ENCODE measurements around the gene ZC3H12A. TPM values are rescaled to one million over a fixed set of nuclear protein-coding genes. Genes with fewer than 3 reads are reported as not detected.

The ZC3H12A gene
- total RNA-seq, 4 donors from 2014 or later = 7.3 to 14.4 (median 10.6) TPM

GRCh38 chr1:37509181-37509580 is 34.8 kb downstream of the ZC3H12A start:
- ATAC-seq = no peak
- TF ChIP-seq POLR2AphosphoS5 (IDR thresholded peaks at IDR 0.05) (no peak), CTCF (IDR thresholded peaks at IDR 0.05) (no peak), POLR2A (IDR thresholded peaks at IDR 0.05) (no peak), EP300 (IDR thresholded peaks at IDR 0.05) (no peak)
- 74% methylated on average over 4 of the region's 4 CpGs; no CpG with 5 or more reads in 1 of the 2 donors for WGBS, 2 donors (ENCODE audit: low coverage in 1 of 2)
- Histone ChIP-seq H3K9me3 (no peaks in the 10 kb centered on the region), H3K4me1 (peaks cover 0 to 25% (median 0%) of the 10 kb centered on the region in 3 donors), H3K27ac (no peak overlapping the region), H3K4me3 (no peak overlapping the region), H3K27me3 (no peaks in the 10 kb centered on the region), H3K36me3 (peaks cover 0 to 78% of the 10 kb centered on the region in 2 donors)

- Histone ChIP-seq H3K9me3 (no peaks in the 10 kb centered on the region), H3K36me3 (peaks cover 0 to 34% of the 10 kb centered on the region in 2 donors), H3K27ac (peak overlapping the region; percentile 80 to 99 (median 96)), H3K27me3 (no peaks in the 10 kb centered on the region), H3K4me3 (peak overlapping the region; percentile 85 to 87), H3K4me1 (peaks cover 0 to 30% (median 0%) of the 10 kb centered on the region in 3 donors)
- no peak for ATAC-seq
- TF ChIP-seq POLR2AphosphoS5 (IDR thresholded peaks at IDR 0.05) (no peak), POLR2A (IDR thresholded peaks at IDR 0.05) (no peak), CTCF (IDR thresholded peaks at IDR 0.05) (no peak), EP300 (IDR thresholded peaks at IDR 0.05) (no peak)
- 5% methylated on average over 14 to 16 of the region's 26 CpGs for WGBS, 2 donors (ENCODE audit: low coverage in 1 of 2)
Measured at GRCh38 chr1:37513795-37514349, 39.5 kb downstream of the ZC3H12A start.

GRCh38 chr1:37514350-37515184 is 40.2 kb downstream of the ZC3H12A start, which contains the start of gene MEAF6:
MEAF6 (minus strand) TSS chr1:37514766; CDS start chr1:37514746, 20 bp downstream.
- 0 to 3% methylated on average over 11 to 13 of the region's 100 CpGs for WGBS, 2 donors (ENCODE audit: low coverage in 1 of 2)
- Histone ChIP-seq H3K4me1 (peaks cover 0 to 30% (median 0%) of the 10 kb centered on the region in 3 donors), H3K36me3 (peaks cover 0 to 27% of the 10 kb centered on the region in 2 donors), H3K27ac (peak within 1 kb of the TSS; percentile 80 to 99 (median 96)), H3K9me3 (no peaks in the 10 kb centered on the region), H3K27me3 (no peaks in the 10 kb centered on the region), H3K4me3 (peak within 1 kb of the TSS; percentile 85 to 87)
- peak; percentile 77 to 79 for TF ChIP-seq POLR2A (IDR thresholded peaks at IDR 0.05)
- peak; percentile 77 for TF ChIP-seq POLR2AphosphoS5 (IDR thresholded peaks at IDR 0.05)
- peak; percentile 67 to 92 (median 84) for TF ChIP-seq CTCF (IDR thresholded peaks at IDR 0.05)
- TF ChIP-seq EP300 (IDR thresholded peaks at IDR 0.05) = no peak
- ATAC-seq = peak; percentile 98

GRCh38 chr1:37515185-37516034 is 41.0 kb downstream of the ZC3H12A start:
- WGBS, 2 donors (ENCODE audit: low coverage in 1 of 2) = 55 to 74% methylated on average over 13 to 18 of the region's 18 CpGs
- H3K4me1 ChIP-seq = peaks cover 0 to 30% (median 0%) of the 10 kb centered on the region in 3 donors
- peaks cover 0 to 19% of the 10 kb centered on the region in 2 donors for H3K36me3 ChIP-seq
- H3K27ac ChIP-seq = peak overlapping the region; percentile 80 to 99 (median 96)
- no peaks in the 10 kb centered on the region for H3K9me3 ChIP-seq
- peak overlapping the region; percentile 85 to 87 for H3K4me3 ChIP-seq
- H3K27me3 ChIP-seq = peaks cover 3% of the 10 kb centered on the region
- ATAC-seq = no peak
- TF ChIP-seq POLR2A (IDR thresholded peaks at IDR 0.05) (no peak), EP300 (IDR thresholded peaks at IDR 0.05) (no peak), CTCF (IDR thresholded peaks at IDR 0.05) (no peak), POLR2AphosphoS5 (IDR thresholded peaks at IDR 0.05) (no peak)

All from gastroesophageal sphincter (tissue), 4 donors.